ENCODE data around the gene HAT1. TPM values are rescaled to one million over a fixed set of nuclear protein-coding genes. Genes with fewer than 3 reads are reported as not detected.

Gene HAT1
- total RNA-seq, 4 donors from 2014 or later, result 18.7 to 37.2 (median 28.9) TPM

- 92 to 99% methylated on average over 3 of the region's 3 CpGs for WGBS, 2 donors
- intact Hi-C loops (cut with DNase I), result no loop called here
- H3K27ac ChIP-seq, result no peak overlapping the region
- H3K27me3 ChIP-seq, result no peaks in the 10 kb centered on the region
- no peak for DNase-seq
- TF ChIP-seq CTCF (IDR thresholded peaks at IDR 0.05), result no peak
- no peak for TF ChIP-seq POLR2A (IDR thresholded peaks at IDR 0.05)
- no peaks in the 10 kb centered on the region for H3K9me3 ChIP-seq
- no peak overlapping the region for H3K4me3 ChIP-seq
- peaks cover 0 to 60% (median 0%) of the 10 kb centered on the region in 3 donors for H3K36me3 ChIP-seq
- no peaks in the 10 kb centered on the region for H3K4me1 ChIP-seq
Measured at GRCh38 chr2:171952748-171953147, 30.5 kb downstream of the HAT1 start.

GRCh38 chr2:171956135-171956825 is 34.0 kb downstream of the HAT1 start:
- TF ChIP-seq POLR2A (IDR thresholded peaks at IDR 0.05), result no peak
- TF ChIP-seq CTCF (IDR thresholded peaks at IDR 0.05), result no peak
- Histone ChIP-seq H3K36me3 (peaks cover 0 to 36% (median 0%) of the 10 kb centered on the region in 3 donors), H3K27me3 (no peaks in the 10 kb centered on the region), H3K27ac (no peak overlapping the region), H3K4me1 (no peaks in the 10 kb centered on the region), H3K4me3 (no peak overlapping the region), H3K9me3 (no peaks in the 10 kb centered on the region)
- intact Hi-C loops (cut with DNase I), result no loop called here
- no peak for DNase-seq
- WGBS, 2 donors, result 78 to 95% methylated on average over 5 to 7 of the region's 7 CpGs

- no peak for DNase-seq
- Histone ChIP-seq H3K36me3 (peaks cover 0 to 36% (median 0%) of the 10 kb centered on the region in 3 donors), H3K9me3 (no peaks in the 10 kb centered on the region), H3K27ac (no peak overlapping the region), H3K27me3 (no peaks in the 10 kb centered on the region), H3K4me1 (no peaks in the 10 kb centered on the region), H3K4me3 (no peak overlapping the region)
- 93 to 100% methylated on average over 2 of the region's 2 CpGs for WGBS, 2 donors
- TF ChIP-seq CTCF (IDR thresholded peaks at IDR 0.05) (no peak), POLR2A (IDR thresholded peaks at IDR 0.05) (no peak)
- intact Hi-C loops (cut with DNase I), result no loop called here
Measured at GRCh38 chr2:171957061-171957460, 34.8 kb downstream of the HAT1 start.

GRCh38 chr2:171958475-171958874 is 36.2 kb downstream of the HAT1 start:
- H3K4me1 ChIP-seq, result no peaks in the 10 kb centered on the region
- 77 to 82% methylated on average over 3 of the region's 3 CpGs for WGBS, 2 donors
- intact Hi-C loops (cut with DNase I), result no loop called here
- H3K4me3 ChIP-seq, result no peak overlapping the region
- DNase-seq, result no peak
- no peaks in the 10 kb centered on the region for H3K27me3 ChIP-seq
- no peak overlapping the region for H3K27ac ChIP-seq
- peaks cover 0 to 29% (median 0%) of the 10 kb centered on the region in 3 donors for H3K36me3 ChIP-seq
- TF ChIP-seq POLR2A (IDR thresholded peaks at IDR 0.05) (no peak), CTCF (IDR thresholded peaks at IDR 0.05) (no peak)
- no peaks in the 10 kb centered on the region for H3K9me3 ChIP-seq

GRCh38 chr2:171959998-171960397 is 37.7 kb downstream of the HAT1 start:
- 73 to 96% methylated on average over 2 of the region's 2 CpGs for WGBS, 2 donors
- intact Hi-C loops (cut with DNase I), result no loop called here

More at GRCh38 chr2:171959998-171960397, 37.7 kb downstream of the HAT1 start:
- TF ChIP-seq CTCF (IDR thresholded peaks at IDR 0.05) (no peak), POLR2A (IDR thresholded peaks at IDR 0.05) (no peak)
- H3K4me1 ChIP-seq, result no peaks in the 10 kb centered on the region
- no peak overlapping the region for H3K27ac ChIP-seq
- DNase-seq, result no peak
- no peaks in the 10 kb centered on the region for H3K27me3 ChIP-seq
- peaks cover 0 to 15% (median 0%) of the 10 kb centered on the region in 3 donors for H3K36me3 ChIP-seq
- no peaks in the 10 kb centered on the region for H3K9me3 ChIP-seq
- H3K4me3 ChIP-seq, result no peak overlapping the region
